Ectodermal cell (in vitro differentiated cells): ENCODE results near the gene ATP8B3.
"Not testable (repeated sequence)": the region's sequence is repeated elsewhere in the genome, so short reads cannot be mapped to it uniquely, and the experiment has no call there.

Source experiments
- H3K27ac ChIP-seq: 2 replicates; pipeline ENCODE4 v1.7.0; 2013; ENCODE audit warnings: mild to moderate bottlenecking, low read depth, low read length; ENCODE audit not compliant: insufficient read depth, poor library complexity, severe bottlenecking
- H3K27me3 ChIP-seq: 2 replicates; pipeline ENCODE4 v1.7.0; 2013; ENCODE audit warnings: mild to moderate bottlenecking, low read length; ENCODE audit not compliant: insufficient read depth, control insufficient read depth, poor library complexity, severe bottlenecking
- H3K36me3 ChIP-seq: one replicate; pipeline ENCODE4 v1.7.0; 2013; ENCODE audit warnings: low read length; ENCODE audit not compliant: control insufficient read depth, insufficient read depth
- H3K4me1 ChIP-seq: one replicate; pipeline ENCODE4 v1.7.0; 2013; ENCODE audit warnings: low read length; ENCODE audit not compliant: control insufficient read depth, insufficient read depth
- H3K4me3 ChIP-seq: 2 replicates; pipeline ENCODE4 v1.7.0; 2013; ENCODE audit warnings: low read depth, low read length, control low read depth; ENCODE audit not compliant: insufficient read depth
- H3K9me3 ChIP-seq: 2 replicates; pipeline ENCODE4 v1.7.0; 2013; ENCODE audit warnings: mild to moderate bottlenecking, low read length, moderate library complexity; ENCODE audit not compliant: control insufficient read depth
- WGBS, 2 experiments: methylation state at CpG; one replicate each; pipeline ENCODE4 v1.1.7; 2013; ENCODE audit warnings: missing lambda C conversion rate in 2 of 2; 5-methylcytosine and 5-hydroxymethylcytosine counted together

ATP8B3 gene

DNA sequence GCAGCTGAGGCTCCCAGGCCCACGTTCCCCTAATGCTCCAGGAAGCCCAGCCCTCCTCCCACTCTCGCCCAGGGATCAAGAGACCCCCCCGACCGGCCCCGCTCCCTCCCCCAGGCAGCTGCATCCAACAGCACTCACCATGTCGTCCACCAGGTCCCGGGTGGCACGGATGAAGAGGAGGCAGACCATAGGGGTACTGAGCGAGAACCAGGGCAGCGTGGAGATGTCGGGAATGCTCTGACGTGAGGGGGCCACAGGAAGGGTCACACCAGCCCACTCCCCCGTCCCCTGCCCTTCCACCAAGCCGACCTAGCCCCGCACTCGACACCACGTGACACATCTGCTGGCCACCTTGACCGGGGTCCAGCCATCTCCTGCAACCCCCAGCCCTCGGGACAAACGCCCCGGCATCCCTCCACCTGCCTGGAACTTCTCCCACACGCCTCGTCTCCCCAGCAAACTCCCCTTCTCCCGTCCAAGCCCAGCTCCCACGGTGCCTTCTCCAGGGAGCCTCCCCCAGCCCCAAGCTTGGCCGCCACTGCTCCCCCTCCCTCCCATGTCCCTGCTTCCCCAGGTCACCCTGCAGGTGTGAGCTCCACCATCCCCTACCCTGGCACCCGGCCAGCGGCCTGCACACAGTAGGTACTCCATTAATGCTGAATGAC lies 4.9 kb downstream of the ATP8B3 start:
- 82 to 85% methylated on average over 28 of the region's 28 CpGs for WGBS, 2 experiments
- no peaks in the 10 kb centered on the region for H3K36me3 ChIP-seq
- H3K4me1 ChIP-seq = no peaks in the 10 kb centered on the region
- H3K27ac ChIP-seq = no peak overlapping the region
- H3K4me3 ChIP-seq = no peak overlapping the region
- no peaks in the 10 kb centered on the region for H3K9me3 ChIP-seq
- H3K27me3 ChIP-seq = peaks cover 9% of the 10 kb centered on the region

DNA sequence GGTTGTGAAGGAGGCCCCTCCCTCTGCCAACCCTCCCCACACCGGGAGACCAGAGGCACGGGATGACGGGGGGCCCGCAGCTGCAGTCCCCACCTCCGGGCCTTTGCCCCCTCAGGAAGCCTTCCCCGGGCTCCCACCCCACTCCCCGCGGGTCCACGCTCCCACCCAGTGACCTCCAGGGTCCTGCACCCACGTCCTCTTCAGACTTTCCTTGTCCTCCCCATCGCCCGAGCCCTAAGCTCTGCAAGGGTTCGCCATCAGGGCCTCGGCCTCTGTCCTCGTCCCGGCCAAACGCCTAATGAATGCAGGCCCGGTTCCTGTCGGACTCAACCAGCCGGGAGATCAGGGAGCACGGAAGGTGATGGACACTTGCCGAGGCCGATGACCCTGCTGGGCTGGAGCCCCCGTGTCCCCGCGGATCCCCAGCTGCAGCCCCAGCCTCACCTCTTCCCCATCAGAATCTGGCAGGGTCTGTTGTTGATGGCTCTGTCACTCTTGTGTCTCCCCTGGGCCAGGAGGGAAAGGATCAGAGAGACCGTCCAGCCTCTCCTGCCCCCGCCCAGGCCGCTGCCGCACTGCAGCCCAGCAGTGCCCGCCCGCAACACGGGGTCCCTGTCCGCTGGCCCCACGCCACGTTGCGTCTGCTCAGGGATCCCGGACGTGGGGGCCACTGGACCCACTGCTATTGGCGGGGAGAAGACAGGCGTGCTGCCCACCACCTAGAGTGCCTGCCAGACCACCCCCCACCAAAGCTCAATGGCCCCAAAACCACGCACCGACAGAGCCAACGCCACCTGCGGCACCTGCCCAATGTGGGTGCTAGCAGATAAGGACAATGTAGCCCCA lies 5.7 kb downstream of the ATP8B3 start:
- H3K36me3 ChIP-seq = no peaks in the 10 kb centered on the region
- no peak overlapping the region for H3K27ac ChIP-seq
- WGBS, 2 experiments = 89 to 91% methylated on average over 45 of the region's 45 CpGs
- H3K4me1 ChIP-seq = no peaks in the 10 kb centered on the region
- H3K27me3 ChIP-seq = peaks cover 2% of the 10 kb centered on the region
- H3K9me3 ChIP-seq = no peaks in the 10 kb centered on the region
- no peak overlapping the region for H3K4me3 ChIP-seq

DNA sequence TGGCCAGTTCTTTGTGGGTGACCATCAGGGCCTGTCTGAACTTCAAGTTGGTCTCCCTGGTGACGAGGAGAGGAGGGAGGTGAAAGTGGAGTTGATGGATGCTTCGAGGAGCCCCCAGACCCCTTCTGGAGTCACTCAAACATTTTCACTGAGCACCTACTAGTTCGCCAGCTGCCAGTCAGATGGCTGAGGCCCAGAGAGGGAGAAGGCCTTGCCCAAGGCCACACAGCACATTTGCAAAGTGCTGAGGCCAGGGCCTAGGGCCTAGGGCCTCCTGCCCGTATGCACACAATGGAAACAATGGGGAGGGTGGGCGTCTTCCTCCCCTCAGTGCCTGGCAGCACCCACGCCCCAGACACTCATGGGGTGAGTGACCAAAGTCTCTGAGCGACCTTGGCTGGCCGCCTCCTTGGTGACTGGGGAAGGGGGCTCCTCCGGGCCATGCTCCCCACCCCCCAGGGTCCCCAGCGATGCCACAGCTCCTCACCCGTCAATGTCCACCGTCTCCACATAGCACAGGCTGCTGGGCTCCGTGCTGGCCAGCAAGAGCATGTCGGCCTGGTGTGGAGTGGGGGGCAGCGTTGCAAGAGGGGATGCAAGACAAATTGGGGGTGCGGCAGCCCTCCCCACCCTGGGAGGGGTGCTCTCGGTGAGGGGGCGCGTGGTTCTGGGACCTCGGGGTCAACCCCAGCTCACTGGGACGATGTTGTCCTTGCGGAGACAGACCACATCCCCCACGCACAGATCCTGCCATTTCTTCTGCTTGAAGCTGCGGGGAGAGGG lies 6.5 kb downstream of the ATP8B3 start:
- Histone ChIP-seq H3K36me3 (no peaks in the 10 kb centered on the region), H3K9me3 (no peaks in the 10 kb centered on the region), H3K4me1 (no peaks in the 10 kb centered on the region), H3K27ac (no peak overlapping the region), H3K4me3 (no peak overlapping the region), H3K27me3 (no peaks in the 10 kb centered on the region)
- WGBS, 2 experiments = 90 to 92% methylated on average over 24 of the region's 24 CpGs

- Histone ChIP-seq H3K9me3 (no peaks in the 10 kb centered on the region), H3K27ac (no peak overlapping the region), H3K4me1 (no peaks in the 10 kb centered on the region), H3K4me3 (no peak overlapping the region), H3K27me3 (no peaks in the 10 kb centered on the region), H3K36me3 (no peaks in the 10 kb centered on the region)
- WGBS, 2 experiments = 89 to 91% methylated on average over 6 of the region's 6 CpGs
These were observed 7.2 kb downstream of the ATP8B3 start for GRCh38 chr19:1804858-1805257.

- Histone ChIP-seq H3K36me3 (no peaks in the 10 kb centered on the region), H3K27me3 (no peaks in the 10 kb centered on the region), H3K27ac (no peak overlapping the region), H3K4me3 (no peak overlapping the region), H3K4me1 (no peaks in the 10 kb centered on the region), H3K9me3 (no peaks in the 10 kb centered on the region)
- 93% methylated on average over 36 of the region's 36 CpGs for WGBS, 2 experiments
These were observed 12.3 kb downstream of the ATP8B3 start for GRCh38 chr19:1799695-1800342.

GRCh38 chr19:1797313-1797712 lies 14.8 kb downstream of the ATP8B3 start:
- not testable (repeated sequence) for H3K4me1 ChIP-seq, H3K4me3 ChIP-seq, H3K27ac ChIP-seq, H3K27me3 ChIP-seq, H3K36me3 ChIP-seq, H3K9me3 ChIP-seq
- WGBS, 2 experiments = 91 to 93% methylated on average over 6 to 7 of the region's 7 CpGs

DNA sequence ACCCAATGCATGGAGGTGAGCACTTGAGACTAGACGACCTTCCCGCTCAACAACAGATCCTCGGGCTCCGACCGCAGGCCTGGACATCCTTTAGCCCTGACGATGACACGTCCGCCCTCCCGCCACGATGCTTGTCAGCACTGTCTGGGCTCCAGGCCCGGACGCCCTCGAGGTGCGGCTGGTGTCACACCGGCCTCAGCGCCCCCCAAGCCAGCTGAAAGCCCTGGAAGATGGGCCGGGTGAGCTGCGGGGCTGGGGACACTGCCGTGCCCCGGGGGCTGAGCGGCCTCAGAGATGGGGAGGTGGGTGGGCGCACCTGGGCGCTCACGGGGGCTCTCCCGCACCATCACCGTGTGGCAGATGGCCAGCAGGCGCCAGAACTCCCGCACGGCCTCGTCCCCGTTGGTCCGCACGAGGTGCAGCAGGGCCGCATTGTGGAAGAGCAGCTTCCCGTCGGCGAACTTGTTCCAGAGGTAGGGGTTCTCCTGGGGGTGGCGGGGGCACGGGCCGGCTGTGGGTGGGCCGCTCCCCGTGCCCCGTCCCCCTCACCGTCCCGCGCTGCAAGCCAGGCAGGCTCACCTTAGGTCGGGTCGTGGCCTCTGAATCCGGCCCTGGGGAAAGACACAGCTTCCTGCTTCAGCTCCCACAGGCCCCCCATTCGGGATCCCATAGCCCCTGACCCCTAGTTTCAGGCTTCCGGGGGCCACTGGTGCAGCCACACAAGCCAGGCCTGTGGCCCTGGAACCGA lies 15.5 kb downstream of the ATP8B3 start:
- no peaks in the 10 kb centered on the region for H3K27me3 ChIP-seq
- no peak overlapping the region for H3K4me3 ChIP-seq
- H3K27ac ChIP-seq = no peak overlapping the region
- H3K4me1 ChIP-seq = no peaks in the 10 kb centered on the region
- no peaks in the 10 kb centered on the region for H3K36me3 ChIP-seq
- H3K9me3 ChIP-seq = no peaks in the 10 kb centered on the region
- WGBS, 2 experiments = 93% methylated on average over 52 of the region's 52 CpGs

DNA sequence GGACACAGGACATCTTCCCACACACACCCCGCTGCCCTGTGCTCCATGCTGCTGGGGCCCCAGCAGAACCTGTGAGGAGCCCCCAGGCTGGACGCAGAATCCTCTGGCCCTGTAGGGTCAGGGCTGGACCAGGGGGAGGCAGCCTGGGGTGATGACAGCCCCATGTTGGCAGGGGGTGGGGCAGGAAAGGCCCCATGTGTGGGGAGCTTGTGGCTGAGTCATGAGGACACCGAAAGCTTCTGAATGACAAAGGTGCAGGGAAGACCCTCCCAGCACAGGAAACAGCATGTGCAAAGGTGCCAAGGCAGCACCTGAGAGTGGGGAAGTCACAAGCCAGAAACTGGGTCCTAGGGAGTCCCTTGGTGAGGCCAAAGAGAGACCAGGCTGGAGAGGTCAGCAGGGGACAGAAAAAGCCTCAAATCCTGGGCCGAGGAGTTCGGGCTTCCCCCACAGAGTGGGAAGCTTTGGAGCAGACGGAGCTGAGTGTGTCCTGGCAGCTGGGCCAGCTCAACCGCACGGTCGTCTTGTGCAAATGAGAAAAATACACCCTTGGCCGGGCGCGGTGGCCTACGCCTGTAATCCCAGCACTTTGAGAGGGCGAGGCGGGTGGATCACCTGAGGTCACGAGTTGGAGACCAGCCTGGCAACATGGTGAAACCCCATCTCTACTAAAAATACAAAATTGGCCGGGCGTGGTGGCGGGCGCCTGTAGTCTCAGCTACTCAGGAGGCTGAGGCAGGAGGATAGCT lies 17.5 kb downstream of the ATP8B3 start:
- WGBS, 2 experiments = 80 to 81% methylated on average over 20 of the region's 20 CpGs
- H3K27ac ChIP-seq = no peak overlapping the region
- H3K4me1 ChIP-seq = no peaks in the 10 kb centered on the region
- H3K9me3 ChIP-seq = no peaks in the 10 kb centered on the region
- no peak overlapping the region for H3K4me3 ChIP-seq
- H3K27me3 ChIP-seq = peaks cover 12% of the 10 kb centered on the region
- H3K36me3 ChIP-seq = no peaks in the 10 kb centered on the region

DNA sequence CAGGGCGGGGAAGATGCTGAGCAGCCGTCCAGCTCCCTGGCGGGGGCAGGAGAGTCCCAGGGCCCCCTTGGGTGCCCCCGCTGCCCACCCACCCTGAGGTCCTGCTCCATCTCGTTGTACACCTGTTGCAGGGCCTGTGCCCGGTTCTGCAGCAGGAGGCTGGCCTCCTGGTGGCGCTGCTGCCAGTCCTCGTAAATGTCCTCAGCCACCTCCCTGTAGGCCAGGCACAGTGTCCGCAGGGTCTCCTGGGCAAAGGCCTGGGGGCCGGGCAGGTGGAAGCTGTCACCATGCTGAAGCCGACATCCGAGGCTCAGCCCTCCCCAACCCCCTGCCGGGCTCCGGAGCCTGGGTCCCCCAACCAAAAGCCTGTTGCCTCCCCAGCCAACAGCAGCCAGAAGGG lies 20.2 kb downstream of the ATP8B3 start:
- H3K36me3 ChIP-seq = no peaks in the 10 kb centered on the region
- H3K27ac ChIP-seq = no peak overlapping the region
- H3K9me3 ChIP-seq = no peaks in the 10 kb centered on the region
- WGBS, 2 experiments = 88% methylated on average over 14 of the region's 14 CpGs
- peaks cover 27% of the 10 kb centered on the region for H3K27me3 ChIP-seq
- H3K4me3 ChIP-seq = no peak overlapping the region
- no peaks in the 10 kb centered on the region for H3K4me1 ChIP-seq
